ENCODE measurements around the gene NCR2.

Gene NCR2

GRCh38 chr6:41355952-41356351, 20.5 kb downstream of the NCR2 start:
- no peak overlapping the region for H3K4me3 ChIP-seq (ENCODE audit: low read depth, low read length)
- H3K27me3 ChIP-seq (replicated peaks): peaks cover 7% of the 10 kb centered on the region
- no peaks in the 10 kb centered on the region for H3K36me3 ChIP-seq (replicated peaks)
- DNase-seq: no peak
- TF ChIP-seq CTCF (IDR thresholded peaks at IDR 0.05; ENCODE audit: low read depth, low read length, missing control alignments): no peak
- in situ Hi-C loops (cut with HindIII; ENCODE audit: low pct_ligation_motif_present, low sequenced_read_pairs): no loop called here
- no peak overlapping the region for H3K27ac ChIP-seq

- no peak overlapping the region for H3K4me3 ChIP-seq (ENCODE audit: low read depth, low read length)
- in situ Hi-C loops (cut with HindIII; ENCODE audit: low pct_ligation_motif_present, low sequenced_read_pairs): no loop called here
- no peaks in the 10 kb centered on the region for H3K36me3 ChIP-seq (replicated peaks)
- no peak for DNase-seq
- no peak for TF ChIP-seq CTCF (IDR thresholded peaks at IDR 0.05; ENCODE audit: low read depth, low read length, missing control alignments)
- peaks cover 7% of the 10 kb centered on the region for H3K27me3 ChIP-seq (replicated peaks)
- H3K27ac ChIP-seq: no peak overlapping the region
These were observed 21.4 kb downstream of the NCR2 start for GRCh38 chr6:41356825-41357224.

GRCh38 chr6:41358503-41358902, 23.1 kb downstream of the NCR2 start:
- Histone ChIP-seq H3K4me3 (ENCODE audit: low read depth, low read length) (no peak overlapping the region), H3K27ac (no peak overlapping the region), H3K27me3 (replicated peaks) (peaks cover 7% of the 10 kb centered on the region), H3K36me3 (replicated peaks) (no peaks in the 10 kb centered on the region)
- in situ Hi-C loops (cut with HindIII; ENCODE audit: low pct_ligation_motif_present, low sequenced_read_pairs): no loop called here
- no peak for DNase-seq
- no peak for TF ChIP-seq CTCF (IDR thresholded peaks at IDR 0.05; ENCODE audit: low read depth, low read length, missing control alignments)

- TF ChIP-seq CTCF (IDR thresholded peaks at IDR 0.05; ENCODE audit: low read depth, low read length, missing control alignments): no peak
- H3K27me3 ChIP-seq (replicated peaks): peaks cover 5% of the 10 kb centered on the region
- no peaks in the 10 kb centered on the region for H3K36me3 ChIP-seq (replicated peaks)
- H3K4me3 ChIP-seq (ENCODE audit: low read depth, low read length): no peak overlapping the region
- DNase-seq: no peak
- no peak overlapping the region for H3K27ac ChIP-seq
- in situ Hi-C loops (cut with HindIII; ENCODE audit: low pct_ligation_motif_present, low sequenced_read_pairs): no loop called here
These were observed 24.4 kb downstream of the NCR2 start for GRCh38 chr6:41359617-41360313.

GRCh38 chr6:41360314-41360685, 24.9 kb downstream of the NCR2 start:
- Histone ChIP-seq H3K36me3 (replicated peaks) (no peaks in the 10 kb centered on the region), H3K4me3 (ENCODE audit: low read depth, low read length) (no peak overlapping the region), H3K27ac (no peak overlapping the region), H3K27me3 (replicated peaks) (peaks cover 8% of the 10 kb centered on the region)
- no peak for DNase-seq
- in situ Hi-C loops (cut with HindIII; ENCODE audit: low pct_ligation_motif_present, low sequenced_read_pairs): no loop called here
- no peak for TF ChIP-seq CTCF (IDR thresholded peaks at IDR 0.05; ENCODE audit: low read depth, low read length, missing control alignments)

GRCh38 chr6:41366150-41366549, 30.7 kb downstream of the NCR2 start:
- DNase-seq: no peak
- no peaks in the 10 kb centered on the region for H3K36me3 ChIP-seq (replicated peaks)
- H3K27me3 ChIP-seq (replicated peaks): peaks cover 25% of the 10 kb centered on the region
- no peak overlapping the region for H3K27ac ChIP-seq
- in situ Hi-C loops (cut with HindIII; ENCODE audit: low pct_ligation_motif_present, low sequenced_read_pairs): no loop called here
- no peak overlapping the region for H3K4me3 ChIP-seq (ENCODE audit: low read depth, low read length)
- no peak for TF ChIP-seq CTCF (IDR thresholded peaks at IDR 0.05; ENCODE audit: low read depth, low read length, missing control alignments)

Data from brain microvascular endothelial cell (primary cell).